ENCODE measurements around the gene RNF212.

Gene RNF212

GRCh38 chr4:1115528-1116293, 2.3 kb upstream of the RNF212 start:
- no peak for DNase-seq (ENCODE audit: low read depth in 1 of 2, low spot score in 1 of 2)
- Histone ChIP-seq H3K4me3 (replicated peaks; ENCODE audit: insufficient read depth, low read length) (no peak overlapping the region), H3K27me3 (ENCODE audit: insufficient read depth, poor library complexity, severe bottlenecking) (peaks cover 10% of the 10 kb centered on the region), H3K27ac (replicated peaks) (no peak overlapping the region)
- TF ChIP-seq SPI1 (IDR thresholded peaks at IDR 0.05; ENCODE audit: borderline replicate concordance, low read depth): no peak
- no peak for TF ChIP-seq CTCF (IDR thresholded peaks at IDR 0.05; ENCODE audit: insufficient read depth, low read length)
- no peak for TF ChIP-seq POLR2AphosphoS5 (IDR thresholded peaks at IDR 0.05; ENCODE audit: low read depth)

- DNase-seq (ENCODE audit: low read depth in 1 of 2, low spot score in 1 of 2): no peak
- H3K27me3 ChIP-seq (ENCODE audit: insufficient read depth, poor library complexity, severe bottlenecking): peaks cover 14% of the 10 kb centered on the region
- no peak overlapping the region for H3K4me3 ChIP-seq (replicated peaks; ENCODE audit: insufficient read depth, low read length)
- no peak for TF ChIP-seq REST (IDR thresholded peaks at IDR 0.05; ENCODE audit: insufficient replicate concordance, low read depth)
- TF ChIP-seq CTCF (IDR thresholded peaks at IDR 0.05; ENCODE audit: insufficient read depth, low read length): no peak
- TF ChIP-seq GABPA (IDR thresholded peaks at IDR 0.05; ENCODE audit: low read depth): no peak
- TF ChIP-seq SPI1 (IDR thresholded peaks at IDR 0.05; ENCODE audit: borderline replicate concordance, low read depth): no peak
- no peak for TF ChIP-seq POLR2AphosphoS5 (IDR thresholded peaks at IDR 0.05; ENCODE audit: low read depth)
- H3K27ac ChIP-seq (replicated peaks): no peak overlapping the region
These were observed 562 bp downstream of the RNF212 start for GRCh38 chr4:1112821-1113182.

GRCh38 chr4:1112174-1112820, 1.1 kb downstream of the RNF212 start:
- DNase-seq (ENCODE audit: low read depth in 1 of 2, low spot score in 1 of 2): no peak
- Histone ChIP-seq H3K27ac (replicated peaks) (no peak overlapping the region), H3K4me3 (replicated peaks; ENCODE audit: insufficient read depth, low read length) (no peak overlapping the region), H3K27me3 (ENCODE audit: insufficient read depth, poor library complexity, severe bottlenecking) (peaks cover 10% of the 10 kb centered on the region)
- TF ChIP-seq REST (IDR thresholded peaks at IDR 0.05; ENCODE audit: insufficient replicate concordance, low read depth) (no peak), SPI1 (IDR thresholded peaks at IDR 0.05; ENCODE audit: borderline replicate concordance, low read depth) (no peak), GABPA (IDR thresholded peaks at IDR 0.05; ENCODE audit: low read depth) (no peak), CTCF (IDR thresholded peaks at IDR 0.05; ENCODE audit: insufficient read depth, low read length) (no peak), POLR2AphosphoS5 (IDR thresholded peaks at IDR 0.05; ENCODE audit: low read depth) (no peak)

Measured in HL-60 (cell line).